Neural cell (in vitro differentiated cells): ENCODE measurements around the gene RNASEH1. TPM values are rescaled to one million over a fixed set of nuclear protein-coding genes. Genes with fewer than 3 reads are reported as not detected.

Experiments
- H2AFZ ChIP-seq: fragments of 200-600, 300-800 bp; sonication (generic), shearing (Covaris generic); 2 replicates; pipeline ENCODE4 v1.6.0; 2014; ENCODE audit warnings: low read depth, mild to moderate bottlenecking, antibody characterized with exemption, low read length, moderate library complexity
- H3F3A ChIP-seq: fragments of 200-600 bp; shearing (Covaris generic); 2 replicates; pipeline ENCODE4 v1.6.1; 2016; ENCODE audit warnings: mild to moderate bottlenecking, moderate library complexity, mixed read lengths, antibody characterized with exemption, low read length; ENCODE audit not compliant: insufficient read depth, poor library complexity, severe bottlenecking
- H3K27ac ChIP-seq: fragments of 200-600, 300-800 bp; sonication (generic), shearing (Covaris generic); 2 replicates; pipeline ENCODE4 v1.5.1; 2014; ENCODE audit warnings: mild to moderate bottlenecking, low read length, moderate library complexity
- H3K27me3 ChIP-seq: fragments of 300-800, 200-600 bp; sonication (generic), shearing (Covaris generic); 2 replicates; pipeline ENCODE4 v1.6.0; 2014; ENCODE audit warnings: mild to moderate bottlenecking, low read depth, low read length, moderate library complexity; ENCODE audit not compliant: insufficient read depth
- H3K36me3 ChIP-seq: fragments of 300-800, 200-600 bp; sonication (generic), shearing (Covaris generic); 2 replicates; pipeline ENCODE4 v1.5.1; 2014; ENCODE audit warnings: mild to moderate bottlenecking, antibody characterized with exemption, low read length, moderate library complexity; ENCODE audit not compliant: insufficient read depth
- H3K4me2 ChIP-seq: fragments of 300-800, 200-600 bp; sonication (generic), shearing (Covaris generic); 2 replicates; pipeline ENCODE4 v1.6.0; 2014; ENCODE audit warnings: mild to moderate bottlenecking, low read length
- H3K4me3 ChIP-seq: fragments of 300-800, 200-600 bp; sonication (generic), shearing (Covaris generic); 2 replicates; pipeline ENCODE4 v1.5.1; 2014; ENCODE audit warnings: mild to moderate bottlenecking, low read length, moderate library complexity
- H3K79me2 ChIP-seq: fragments of 200-600 bp; shearing (Covaris generic); replicated peaks from 2 replicates; pipeline ENCODE4 v1.6.0; 2014; ENCODE audit warnings: mild to moderate bottlenecking, low read length, moderate library complexity; ENCODE audit not compliant: insufficient read depth
- H3K9ac ChIP-seq: fragments of 300-800, 200-600 bp; sonication (generic), shearing (Covaris generic); 2 replicates; pipeline ENCODE4 v1.6.1; 2016; ENCODE audit warnings: mild to moderate bottlenecking, low read length, mixed read lengths
- H3K9me2 ChIP-seq: fragments of 200-600 bp; shearing (Covaris generic); 2 replicates; pipeline ENCODE4 v1.6.1; 2016; ENCODE audit warnings: mild to moderate bottlenecking, low read length, mixed read lengths; ENCODE audit not compliant: insufficient read depth
- H3K9me3 ChIP-seq: fragments of 200-600, 300-800 bp; sonication (generic), shearing (Covaris generic); 2 replicates; pipeline ENCODE4 v1.6.1; 2016; ENCODE audit warnings: mild to moderate bottlenecking, mixed run types, low read length, moderate library complexity, mixed read lengths
- H4K20me1 ChIP-seq: fragments of 200-600 bp; shearing (Covaris generic); 2 replicates; pipeline ENCODE4 v1.6.1; 2016; ENCODE audit warnings: mild to moderate bottlenecking, mixed run types; ENCODE audit not compliant: insufficient read depth
- CTCF ChIP-seq: fragments of 450-650 bp; IDR thresholded peaks from 2 replicates; pipeline ENCODE4 v1.5.1; 2014; ENCODE audit warnings: antibody characterized with exemption, mild to moderate bottlenecking, moderate library complexity; ENCODE audit not compliant: poor library complexity, severe bottlenecking
- EP300 ChIP-seq: fragments of 450-650 bp; conservative IDR thresholded peaks from 2 replicates; pipeline ENCODE4 v1.6.1; 2014; ENCODE audit warnings: antibody characterized with exemption, mild to moderate bottlenecking, moderate library complexity; ENCODE audit not compliant: poor library complexity, severe bottlenecking
- EZH2 ChIP-seq: fragments of 200-600, 300-800 bp; shearing (Covaris generic), sonication (generic); IDR thresholded peaks from 2 replicates; pipeline ENCODE4 v1.6.1; 2014; ENCODE audit warnings: antibody characterized with exemption, low read length, borderline replicate concordance, mild to moderate bottlenecking; ENCODE audit not compliant: insufficient read depth, poor library complexity, severe bottlenecking
- MXI1 ChIP-seq: fragments of 450-650 bp; conservative IDR thresholded peaks from 2 replicates; pipeline ENCODE4 v1.6.1; 2014; ENCODE audit warnings: antibody characterized with exemption, mild to moderate bottlenecking; ENCODE audit not compliant: poor library complexity, severe bottlenecking
- POLR2AphosphoS5 ChIP-seq: IDR thresholded peaks from 2 replicates; pipeline ENCODE4 v1.6.1; 2012
- RAD21 ChIP-seq: fragments of 450-650 bp; conservative IDR thresholded peaks from 2 replicates; pipeline ENCODE4 v1.6.1; 2014; ENCODE audit warnings: antibody characterized with exemption, mild to moderate bottlenecking, moderate library complexity
- REST ChIP-seq: IDR thresholded peaks from 2 replicates; pipeline ENCODE4 v1.6.1; 2012; ENCODE audit warnings: borderline replicate concordance
- SMC3 ChIP-seq: fragments of 450-650 bp; conservative IDR thresholded peaks from 2 replicates; pipeline ENCODE4 v1.6.1; 2014; ENCODE audit warnings: antibody characterized with exemption, mild to moderate bottlenecking, moderate library complexity; ENCODE audit not compliant: poor library complexity
- TAF1 ChIP-seq: IDR thresholded peaks from 2 replicates; pipeline ENCODE4 v1.6.1; 2012; ENCODE audit warnings: low read depth
- polyA plus RNA-seq: library from polyadenylated mRNA; depleted of rRNA; stranded (reverse); fragments of >200 nt; gene quantifications from 2 replicates; pipeline ENCODE4 v1.2.3, GENCODE V29; 2014

RNASEH1 gene
- polyA plus RNA-seq, 1 donor from 2014 or later, result 23.4 TPM

GRCh38 chr2:3542107-3542506 is 16.0 kb downstream of the RNASEH1 start:
- H3K9me3 ChIP-seq, result no peaks in the 10 kb centered on the region
- H3K9ac ChIP-seq, result no peak overlapping the region
- H4K20me1 ChIP-seq, result no peaks in the 10 kb centered on the region
- H3F3A ChIP-seq, result no peaks in the 10 kb centered on the region
- H3K79me2 ChIP-seq, result no peaks in the 10 kb centered on the region
- no peaks in the 10 kb centered on the region for H3K27me3 ChIP-seq
- no peaks in the 10 kb centered on the region for H3K9me2 ChIP-seq
- no peak overlapping the region for H3K4me2 ChIP-seq
- no peak overlapping the region for H3K27ac ChIP-seq
- no peak overlapping the region for H3K4me3 ChIP-seq
- TF ChIP-seq TAF1 (no peak), REST (no peak), MXI1 (no peak), EP300 (no peak), EZH2 (no peak), CTCF (no peak), POLR2AphosphoS5 (no peak), RAD21 (no peak), SMC3 (no peak)
- H3K36me3 ChIP-seq, result no peaks in the 10 kb centered on the region
- no peak overlapping the region for H2AFZ ChIP-seq

GRCh38 chr2:3539836-3540235 is 18.3 kb downstream of the RNASEH1 start:
- H3K36me3 ChIP-seq, result no peaks in the 10 kb centered on the region
- no peaks in the 10 kb centered on the region for H4K20me1 ChIP-seq
- H3K9ac ChIP-seq, result no peak overlapping the region
- H3K4me2 ChIP-seq, result no peak overlapping the region
- no peak overlapping the region for H2AFZ ChIP-seq
- no peaks in the 10 kb centered on the region for H3K79me2 ChIP-seq
- H3K9me2 ChIP-seq, result no peaks in the 10 kb centered on the region
- no peaks in the 10 kb centered on the region for H3F3A ChIP-seq
- no peaks in the 10 kb centered on the region for H3K27me3 ChIP-seq
- no peaks in the 10 kb centered on the region for H3K9me3 ChIP-seq
- no peak overlapping the region for H3K27ac ChIP-seq
- no peak overlapping the region for H3K4me3 ChIP-seq
- no peak for TF ChIP-seq POLR2AphosphoS5
- TF ChIP-seq TAF1, result no peak
- TF ChIP-seq RAD21, result no peak
- no peak for TF ChIP-seq EP300
- no peak for TF ChIP-seq EZH2
- no peak for TF ChIP-seq SMC3
- TF ChIP-seq CTCF, result no peak
- no peak for TF ChIP-seq REST
- TF ChIP-seq MXI1, result no peak
